Right kidney (tissue), 1 donor: ENCODE results near the gene PARP14.
"Not testable (repeated sequence)": the region's sequence is repeated elsewhere in the genome, so short reads cannot be mapped to it uniquely, and the experiment has no call there.

Source experiments
- DNase-seq: peaks from one replicate; pipeline ENCODE4 v3.0.0-alpha.2; 2016

Gene PARP14

DNA sequence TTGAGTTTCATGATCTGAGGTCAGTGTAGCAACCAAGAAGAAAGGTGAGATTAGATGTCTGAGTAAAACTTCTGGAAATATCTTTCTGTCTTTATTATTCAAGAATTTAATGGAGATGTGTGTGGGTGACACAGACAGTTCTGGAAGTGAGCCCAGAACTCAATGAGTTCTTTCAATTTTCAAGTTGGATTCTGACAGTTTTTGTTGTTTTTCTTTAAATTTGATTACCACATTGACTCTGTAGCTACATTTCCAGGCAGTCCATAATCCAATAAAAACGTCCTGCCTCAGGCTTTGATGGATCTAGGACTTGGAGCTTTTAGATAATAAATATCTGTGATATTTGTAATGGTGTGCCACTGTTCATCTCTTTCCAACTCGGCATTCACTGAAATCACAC is 3.9 kb upstream of the PARP14 start:
- DNase-seq, result no peak

GRCh38 chr3:122677216-122677615 is 3.4 kb upstream of the PARP14 start:
- no peak for DNase-seq

- DNase-seq, result no peak
Observed at GRCh38 chr3:122678506-122678905, 2.1 kb upstream of the PARP14 start.

GRCh38 chr3:122679085-122679881 is 1.4 kb upstream of the PARP14 start:
- peak; percentile 82 for DNase-seq

- DNase-seq, result no peak
Observed at GRCh38 chr3:122679882-122680474, 661 bp upstream of the PARP14 start.

- DNase-seq, result peak; percentile 61
Observed at GRCh38 chr3:122681284-122681973, 790 bp downstream of the PARP14 start.

- DNase-seq, result no peak
Observed at GRCh38 chr3:122681974-122682409, 1.4 kb downstream of the PARP14 start.

- DNase-seq, result not testable (repeated sequence)
Observed at GRCh38 chr3:122682778-122683411, 2.3 kb downstream of the PARP14 start.

DNA sequence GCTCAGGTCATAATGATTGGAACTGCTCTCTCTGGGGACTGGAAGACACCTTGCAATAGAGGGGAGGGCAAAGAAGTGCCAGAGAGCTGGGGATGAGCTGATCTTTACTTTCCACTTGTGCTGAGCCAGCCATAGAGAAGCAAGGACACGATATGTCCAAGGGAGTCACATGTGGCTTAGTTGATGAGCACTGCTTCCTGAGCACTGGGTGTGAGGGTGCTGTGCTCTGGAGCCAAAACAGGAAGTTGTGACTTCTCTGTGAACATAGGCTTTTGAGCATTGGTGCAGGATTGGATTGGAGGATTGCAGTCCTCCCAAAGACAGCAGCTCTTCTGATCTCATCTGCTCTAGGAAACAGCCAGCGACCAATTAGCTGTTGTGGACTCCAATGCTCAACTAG is 6.7 kb downstream of the PARP14 start:
- no peak for DNase-seq

DNA sequence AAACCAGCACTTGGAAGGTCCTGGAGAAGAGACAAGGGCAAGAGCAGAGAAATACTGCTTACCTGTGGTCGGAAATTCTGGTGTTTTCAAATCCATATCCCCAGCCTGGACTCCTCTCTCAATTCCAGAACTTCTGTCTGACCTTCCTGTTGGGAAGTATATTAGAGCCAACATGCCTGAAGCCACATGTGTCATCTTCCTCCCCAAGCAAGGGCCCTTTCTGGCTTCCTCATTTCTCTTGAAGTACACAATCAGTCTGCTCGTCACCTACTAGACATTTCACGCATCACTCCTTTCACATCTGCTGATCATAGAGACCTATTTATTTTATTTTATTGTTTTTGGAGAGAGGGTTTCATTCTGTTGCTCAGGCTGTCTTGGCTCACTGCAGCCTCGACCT is 8.4 kb downstream of the PARP14 start:
- DNase-seq, result no peak

- no peak for DNase-seq
Observed at GRCh38 chr3:122689587-122689986, 8.9 kb downstream of the PARP14 start.

- no peak for DNase-seq
Observed at GRCh38 chr3:122690096-122690495, 9.5 kb downstream of the PARP14 start.

DNA sequence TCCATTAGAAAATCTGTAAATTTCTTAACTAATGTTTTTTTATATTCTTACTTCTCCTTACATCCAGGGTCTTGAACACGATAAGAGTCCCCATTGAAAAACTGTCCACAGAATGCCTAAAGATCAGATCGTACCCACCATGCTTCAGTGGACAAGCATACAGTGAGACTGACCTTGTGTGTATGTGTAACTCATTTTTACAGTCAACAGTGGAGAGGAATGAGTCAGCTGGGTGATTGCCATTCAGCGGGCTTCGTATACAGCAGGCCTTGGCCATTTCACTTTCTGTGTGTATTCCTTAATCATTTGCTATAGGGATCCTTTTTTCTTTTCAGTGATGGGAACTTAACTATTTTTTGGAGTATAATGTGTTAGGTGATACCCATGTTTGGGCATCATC is 10.6 kb downstream of the PARP14 start:
- DNase-seq, result no peak

DNA sequence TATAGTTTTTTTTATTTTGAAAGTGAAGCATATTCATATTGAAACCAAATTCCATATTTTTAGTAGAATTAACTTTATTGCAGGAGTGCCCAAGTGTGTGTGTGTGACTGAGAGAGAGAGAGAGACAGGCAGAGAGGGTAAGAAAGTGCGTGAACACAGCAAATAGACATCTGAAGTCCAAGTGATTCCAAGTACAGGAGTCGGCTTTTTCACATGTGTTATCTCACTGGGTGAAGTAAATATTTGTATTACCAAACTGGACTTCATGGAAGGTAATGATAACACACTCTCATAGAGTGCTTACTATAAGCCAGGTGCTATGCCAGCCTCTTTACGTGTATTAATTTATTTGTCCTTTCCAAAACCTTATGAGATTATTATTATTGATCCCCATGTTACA is 12.0 kb downstream of the PARP14 start:
- DNase-seq, result no peak

GRCh38 chr3:122694966-122695365 is 14.3 kb downstream of the PARP14 start:
- DNase-seq, result no peak

DNA sequence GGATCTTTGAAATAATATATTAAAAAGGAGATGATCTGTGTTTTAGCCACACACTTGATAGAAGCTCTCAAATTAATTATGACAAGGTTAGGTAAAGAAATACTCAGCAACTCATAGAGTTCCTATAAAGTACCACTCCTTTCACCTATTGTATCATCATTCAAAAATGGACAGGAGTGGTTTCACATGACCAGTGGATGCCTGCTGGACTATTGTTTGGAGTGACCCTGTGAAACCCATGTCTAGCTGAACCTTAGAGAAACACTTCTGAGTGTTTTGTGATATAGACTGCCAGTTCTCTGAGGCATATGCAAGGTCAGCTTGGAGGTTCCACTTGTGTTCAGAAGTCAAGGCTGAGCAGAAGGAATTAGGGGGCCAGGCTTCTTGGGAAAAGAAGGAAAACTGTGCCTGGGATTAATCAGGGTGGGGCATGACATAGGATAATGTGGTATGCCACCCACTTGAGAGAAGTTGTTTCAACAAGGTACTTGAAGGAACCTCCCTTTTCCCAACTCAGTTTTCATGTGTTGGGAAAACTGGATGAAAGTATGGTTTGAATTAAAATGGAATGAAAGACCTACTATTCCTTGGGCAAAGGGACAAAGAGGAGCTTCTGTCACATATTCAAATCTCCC is 15.4 kb downstream of the PARP14 start:
- no peak for DNase-seq

DNA sequence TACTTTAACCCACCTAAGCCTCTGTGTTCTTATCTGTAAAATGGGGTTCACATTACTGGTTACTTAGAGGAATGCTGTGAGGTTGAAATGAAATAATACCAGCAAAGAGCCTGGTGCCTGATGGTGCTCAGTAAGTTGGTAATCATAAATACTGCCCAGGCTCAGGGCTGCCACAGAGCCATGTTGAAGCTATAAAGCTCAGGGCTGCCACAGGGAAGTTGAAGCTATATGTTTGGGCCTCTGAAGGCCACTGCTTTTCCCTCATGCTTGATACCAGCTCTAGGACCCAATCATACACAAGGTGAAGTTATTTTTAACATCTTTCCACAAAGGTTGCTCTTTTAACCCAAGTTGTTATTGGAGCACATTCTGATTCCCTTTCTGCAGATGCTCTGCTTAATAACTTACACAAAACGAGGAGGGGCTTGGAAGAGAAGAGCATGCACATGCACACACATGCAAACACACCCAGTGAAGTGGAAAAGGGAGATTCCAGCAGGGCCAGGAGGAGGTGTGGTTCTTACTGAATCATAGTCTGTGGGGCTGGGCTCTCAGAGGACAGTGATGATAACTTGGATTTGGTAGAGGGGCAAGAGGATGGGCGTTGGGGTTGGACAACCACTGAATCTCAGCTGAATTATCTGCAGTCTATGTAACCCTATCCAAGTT is 17.4 kb downstream of the PARP14 start:
- no peak for DNase-seq

GRCh38 chr3:122700193-122700592 is 19.6 kb downstream of the PARP14 start:
- no peak for DNase-seq

GRCh38 chr3:122705379-122705778 is 24.7 kb downstream of the PARP14 start:
- DNase-seq, result no peak

- DNase-seq, result not testable (repeated sequence)
Observed at GRCh38 chr3:122710616-122711251, 30.1 kb downstream of the PARP14 start.

GRCh38 chr3:122714273-122714672 is 33.6 kb downstream of the PARP14 start:
- DNase-seq, result no peak
